Keratinocyte (primary cell): Measurements from ENCODE around the gene ZDHHC4. TPM values are rescaled to one million over a fixed set of nuclear protein-coding genes. Genes with fewer than 3 reads are reported as not detected.

Experiments
- DNase-seq: peaks from one replicate; pipeline ENCODE4 v3.0.0-alpha.2; 2011; ENCODE audit warnings: low read depth, missing footprints, low spot score
- FAIRE-seq: peaks from 2 replicates; lab custom pipeline; 2011; peaks lifted over from hg19 to GRCh38; lab: Jason Lieb, UNC
- H2AFZ ChIP-seq: 2 replicates; pipeline ENCODE4 v1.6.0; 2012; ENCODE audit warnings: low read length, control low read depth, inconsistent platforms; ENCODE audit not compliant: control insufficient read depth
- H3K27ac ChIP-seq: 2 replicates; pipeline ENCODE4 v1.5.1; 2011; ENCODE audit warnings: low read length; ENCODE audit not compliant: control insufficient read depth, insufficient read depth
- H3K27me3 ChIP-seq: 3 replicates; pipeline ENCODE4 v1.6.0; 2011; ENCODE audit warnings: low read length; ENCODE audit not compliant: control insufficient read depth, insufficient read depth; ENCODE audit errors: extremely low read depth
- H3K36me3 ChIP-seq, 2 experiments: 2 replicates in 1 of 2; 3 replicates in 1 of 2; pipeline ENCODE4 v1.5.1; 2011; ENCODE audit warnings: low read length in 2 of 2, mild to moderate bottlenecking in 1 of 2; ENCODE audit not compliant: control insufficient read depth in 2 of 2, insufficient read depth in 2 of 2; ENCODE audit errors: extremely low read depth in 1 of 2
- H3K4me1 ChIP-seq: 3 replicates; pipeline ENCODE4 v1.5.1; 2011; ENCODE audit warnings: low read length; ENCODE audit not compliant: control insufficient read depth, insufficient read depth; ENCODE audit errors: extremely low read depth
- H3K4me2 ChIP-seq: 3 replicates; pipeline ENCODE4 v1.6.0; 2011; ENCODE audit warnings: low read depth, low read length; ENCODE audit not compliant: control insufficient read depth, insufficient read depth; ENCODE audit errors: extremely low read depth
- H3K4me3 ChIP-seq, 3 experiments: fragments of 200-600 bp in 1 of 3; sonication (generic) in 1 of 3; 2 replicates in 2 of 3; 3 replicates in 1 of 3; pipeline ENCODE4 v1.5.1; 2011 to 2016; ENCODE audit warnings: low read length in 3 of 3, mild to moderate bottlenecking in 3 of 3, control low read depth in 2 of 3, inconsistent platforms in 1 of 3, low read depth in 1 of 3, mixed read lengths in 1 of 3, mixed run types in 1 of 3, moderate library complexity in 1 of 3; ENCODE audit not compliant: control insufficient read depth in 2 of 3, insufficient read depth in 2 of 3; ENCODE audit errors: extremely low read depth in 1 of 3
- H3K79me2 ChIP-seq: 2 replicates; pipeline ENCODE4 v1.6.0; 2012; ENCODE audit warnings: low read length; ENCODE audit not compliant: control insufficient read depth, insufficient read depth
- H3K9ac ChIP-seq: 3 replicates; pipeline ENCODE4 v1.6.0; 2011; ENCODE audit warnings: low read length; ENCODE audit not compliant: control insufficient read depth, insufficient read depth; ENCODE audit errors: extremely low read depth
- H3K9me1 ChIP-seq: 3 replicates; pipeline ENCODE4 v1.6.0; 2011; ENCODE audit warnings: low read length; ENCODE audit not compliant: control insufficient read depth, insufficient read depth; ENCODE audit errors: extremely low read depth
- H3K9me3 ChIP-seq: 2 replicates; pipeline ENCODE4 v1.5.1; 2012; ENCODE audit warnings: low read depth, low read length; ENCODE audit not compliant: control insufficient read depth
- H4K20me1 ChIP-seq: 3 replicates; pipeline ENCODE4 v1.6.0; 2011; ENCODE audit warnings: low read length; ENCODE audit not compliant: control insufficient read depth, insufficient read depth; ENCODE audit errors: extremely low read depth
- EZH2 ChIP-seq: IDR thresholded peaks from one replicate; pipeline ENCODE4 v1.6.1; 2012; ENCODE audit warnings: inconsistent platforms, mild to moderate bottlenecking, low read length, moderate library complexity
- dilution Hi-C: fragments of 300-500 bp; cut with MboI; formaldehyde crosslinking; loops from one replicate; pipeline ENCODE4 v1.7.0; 2020; ENCODE audit warnings: low sequenced_read_pairs; ENCODE audit not compliant: extremely low pct_ligation_motif_present
- polyA plus RNA-seq, 5 experiments: library from polyadenylated mRNA; depleted of rRNA in 3 of 5; stranded (reverse) in 3 of 5; stranded (forward) in 1 of 5; unstranded in 1 of 5; fragments of >200 nt; gene quantifications; 1 replicate in 1 of 5; 2 replicates in 3 of 5; 3 replicates in 1 of 5; pipeline versions ENCODE4 v1.2.1 to v1.2.3, GENCODE V29; 2011 to 2012; ENCODE audit warnings: missing spikeins in 2 of 5, low read depth in 1 of 5, low replicate concordance in 1 of 5
- TF ChIP-seq, protein P1 (sequence below), 3 experiments: IDR thresholded peaks in 1 of 3; conservative IDR thresholded peaks in 1 of 3; optimal IDR thresholded peaks in 1 of 3; 2 replicates in 2 of 3; 3 replicates in 1 of 3; pipeline versions ENCODE3 to v1.5.1; 2011; ENCODE audit warnings: low read length in 3 of 3, mild to moderate bottlenecking in 3 of 3, moderate library complexity in 2 of 3, control low read depth in 1 of 3, inconsistent platforms in 1 of 3; ENCODE audit not compliant: insufficient read depth in 2 of 3; ENCODE audit errors: extremely low read depth in 1 of 3

The ZDHHC4 gene
- polyA plus RNA-seq, 1 donor (not counting 4 experiments of a cell fraction or from before 2014, with no cell fraction given): 50.7 TPM

DNA sequence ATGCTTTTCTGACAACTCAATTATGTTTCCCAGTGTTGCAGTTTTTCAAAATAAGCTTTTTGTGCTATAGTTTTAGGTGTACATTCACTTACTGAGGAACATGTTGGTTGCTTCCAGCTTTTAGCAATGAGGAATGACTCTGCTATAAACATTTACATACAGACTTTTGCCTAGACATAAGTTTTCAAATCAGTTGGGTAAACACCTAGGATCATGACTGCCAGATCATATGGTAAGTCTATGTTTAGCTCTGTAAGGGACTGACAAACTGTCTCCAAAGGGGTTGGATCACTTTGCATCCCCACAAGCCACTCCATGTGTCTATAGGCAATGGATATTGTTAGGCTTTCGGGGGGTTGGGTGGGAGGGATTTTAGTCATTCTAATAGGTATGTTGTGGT, 15.1 kb upstream of the ZDHHC4 start:
- no peaks in the 10 kb centered on the region for H3K9me3 ChIP-seq
- no peak overlapping the region for H3K4me3 ChIP-seq
- no peak overlapping the region for H3K27ac ChIP-seq
- H3K27me3 ChIP-seq: no peaks in the 10 kb centered on the region
- no peaks in the 10 kb centered on the region for H4K20me1 ChIP-seq
- H2AFZ ChIP-seq: no peak overlapping the region
- no peak overlapping the region for H3K9ac ChIP-seq
- H3K36me3 ChIP-seq: no peaks in the 10 kb centered on the region
- no peaks in the 10 kb centered on the region for H3K79me2 ChIP-seq
- H3K9me1 ChIP-seq: no peaks in the 10 kb centered on the region
- H3K4me1 ChIP-seq: no peaks in the 10 kb centered on the region
- no peak for TF ChIP-seq EZH2
- TF ChIP-seq, protein P1, sequence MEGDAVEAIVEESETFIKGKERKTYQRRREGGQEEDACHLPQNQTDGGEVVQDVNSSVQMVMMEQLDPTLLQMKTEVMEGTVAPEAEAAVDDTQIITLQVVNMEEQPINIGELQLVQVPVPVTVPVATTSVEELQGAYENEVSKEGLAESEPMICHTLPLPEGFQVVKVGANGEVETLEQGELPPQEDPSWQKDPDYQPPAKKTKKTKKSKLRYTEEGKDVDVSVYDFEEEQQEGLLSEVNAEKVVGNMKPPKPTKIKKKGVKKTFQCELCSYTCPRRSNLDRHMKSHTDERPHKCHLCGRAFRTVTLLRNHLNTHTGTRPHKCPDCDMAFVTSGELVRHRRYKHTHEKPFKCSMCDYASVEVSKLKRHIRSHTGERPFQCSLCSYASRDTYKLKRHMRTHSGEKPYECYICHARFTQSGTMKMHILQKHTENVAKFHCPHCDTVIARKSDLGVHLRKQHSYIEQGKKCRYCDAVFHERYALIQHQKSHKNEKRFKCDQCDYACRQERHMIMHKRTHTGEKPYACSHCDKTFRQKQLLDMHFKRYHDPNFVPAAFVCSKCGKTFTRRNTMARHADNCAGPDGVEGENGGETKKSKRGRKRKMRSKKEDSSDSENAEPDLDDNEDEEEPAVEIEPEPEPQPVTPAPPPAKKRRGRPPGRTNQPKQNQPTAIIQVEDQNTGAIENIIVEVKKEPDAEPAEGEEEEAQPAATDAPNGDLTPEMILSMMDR (optimal IDR thresholded peaks at IDR 0.05 in 1 of 3, IDR thresholded peaks at IDR 0.05 in 1 of 3, conservative IDR thresholded peaks at IDR 0.05 in 1 of 3; ENCODE audit: extremely low read depth in 1 of 3, insufficient read depth in 2 of 3, low read length in 3 of 3): no peak
- H3K4me2 ChIP-seq: no peak overlapping the region
- FAIRE-seq: no peak
- dilution Hi-C loops: no loop called here
- no peak for DNase-seq

GRCh38 chr7:6563936-6564770, 13.1 kb upstream of the ZDHHC4 start:
- H3K79me2 ChIP-seq: no peaks in the 10 kb centered on the region

More at GRCh38 chr7:6563936-6564770, 13.1 kb upstream of the ZDHHC4 start:
- no peak overlapping the region for H3K27ac ChIP-seq
- no peak overlapping the region for H2AFZ ChIP-seq
- DNase-seq: no peak
- no peaks in the 10 kb centered on the region for H3K9me1 ChIP-seq
- no peaks in the 10 kb centered on the region for H3K27me3 ChIP-seq
- TF ChIP-seq EZH2: no peak
- TF ChIP-seq, protein P1 (optimal IDR thresholded peaks at IDR 0.05 in 1 of 3, IDR thresholded peaks at IDR 0.05 in 1 of 3, conservative IDR thresholded peaks at IDR 0.05 in 1 of 3; ENCODE audit: extremely low read depth in 1 of 3, insufficient read depth in 2 of 3, low read length in 3 of 3): no peak
- no peak overlapping the region for H3K4me3 ChIP-seq
- H3K9me3 ChIP-seq: no peaks in the 10 kb centered on the region
- H3K36me3 ChIP-seq: no peaks in the 10 kb centered on the region
- H4K20me1 ChIP-seq: no peaks in the 10 kb centered on the region
- no peak overlapping the region for H3K4me2 ChIP-seq
- H3K9ac ChIP-seq: no peak overlapping the region
- dilution Hi-C loops: no loop called here
- FAIRE-seq: no peak
- no peaks in the 10 kb centered on the region for H3K4me1 ChIP-seq
